ENCODE measurements around the gene TFPI.
A peak's percentile ranks its signal among the peaks of the same experiment; 100 is the strongest.

TFPI gene

GRCh38 chr2:187462839-187463238 is 91.4 kb downstream of the TFPI start:
- TF ChIP-seq CTCF (IDR thresholded peaks at IDR 0.05), result no peak

GRCh38 chr2:187461294-187462261 is 92.7 kb downstream of the TFPI start:
- no peak for TF ChIP-seq CTCF (IDR thresholded peaks at IDR 0.05)

- no peak for TF ChIP-seq CTCF (IDR thresholded peaks at IDR 0.05)
Measured at GRCh38 chr2:187459256-187459655, 95.0 kb downstream of the TFPI start.

- peak; percentile 45 for TF ChIP-seq CTCF (IDR thresholded peaks at IDR 0.05)
Measured at GRCh38 chr2:187453078-187453641, 101.1 kb downstream of the TFPI start.

- no peak for TF ChIP-seq CTCF (IDR thresholded peaks at IDR 0.05)
Measured at GRCh38 chr2:187451510-187451909, 102.7 kb downstream of the TFPI start.

GRCh38 chr2:187447336-187447735 is 106.9 kb downstream of the TFPI start:
- no peak for TF ChIP-seq CTCF (IDR thresholded peaks at IDR 0.05)

GRCh38 chr2:187446711-187447110 is 107.5 kb downstream of the TFPI start:
- TF ChIP-seq CTCF (IDR thresholded peaks at IDR 0.05), result no peak
